Progenitor cell of endocrine pancreas (in vitro differentiated cells): ENCODE measurements around the gene MPDZ. TPM values are rescaled to one million over a fixed set of nuclear protein-coding genes. Genes with fewer than 3 reads are reported as not detected.

Experiments
- DNase-seq: peaks from one replicate; pipeline ENCODE4 v3.0.0; 2021; ENCODE audit warnings: low spot score; ENCODE audit not compliant: unreplicated experiment
- H3K27ac Mint-ChIP-seq: 2 replicates; pipeline ENCODE4 v1.8.0; 2021; ENCODE audit warnings: mild to moderate bottlenecking, moderate library complexity, mixed read lengths
- H3K27me3 Mint-ChIP-seq: 2 replicates; pipeline ENCODE4 v1.8.0; 2021; ENCODE audit warnings: mixed read lengths
- H3K36me3 Mint-ChIP-seq: 2 replicates; pipeline ENCODE4 v1.8.0; 2022; ENCODE audit warnings: mixed read lengths; ENCODE audit not compliant: insufficient read depth
- H3K4me1 Mint-ChIP-seq: 2 replicates; pipeline ENCODE4 v1.8.0; 2021; ENCODE audit warnings: low read depth, mixed read lengths
- H3K4me3 Mint-ChIP-seq: 2 replicates; pipeline ENCODE4 v1.8.0; 2021; ENCODE audit warnings: low read depth, mild to moderate bottlenecking, moderate library complexity, mixed read lengths
- H3K9me3 Mint-ChIP-seq: 2 replicates; pipeline ENCODE4 v1.8.0; 2021; ENCODE audit warnings: low read depth, mixed read lengths
- CTCF ChIP-seq: fragments of 200-600 bp; sonication (generic); IDR thresholded peaks from one replicate; pipeline ENCODE4 v1.5.0; 2021; ENCODE audit warnings: antibody characterized with exemption, mild to moderate bottlenecking; ENCODE audit not compliant: unreplicated experiment
- total RNA-seq: library from RNA; stranded (reverse); gene quantifications from 2 replicates; pipeline ENCODE4 v1.2.1, GENCODE V29; 2021

Gene MPDZ
- total RNA-seq, 1 donor from 2014 or later: 65.1 TPM

GRCh38 chr9:13173553-13173952 is 105.9 kb downstream of the MPDZ start:
- Mint-ChIP-seq H3K27ac (no peak overlapping the region), H3K9me3 (no peaks in the 10 kb centered on the region), H3K4me3 (no peak overlapping the region), H3K27me3 (no peaks in the 10 kb centered on the region), H3K4me1 (peaks cover 6% of the 10 kb centered on the region), H3K36me3 (peaks cover 18% of the 10 kb centered on the region)
- no peak for DNase-seq
- TF ChIP-seq CTCF: no peak

- Mint-ChIP-seq H3K27ac (no peak overlapping the region), H3K9me3 (no peaks in the 10 kb centered on the region), H3K36me3 (peaks cover 25% of the 10 kb centered on the region), H3K27me3 (no peaks in the 10 kb centered on the region), H3K4me3 (no peak overlapping the region), H3K4me1 (peaks cover 6% of the 10 kb centered on the region)
- no peak for TF ChIP-seq CTCF
- DNase-seq: no peak
Observed at GRCh38 chr9:13171261-13171660, 108.2 kb downstream of the MPDZ start.

- H3K4me1 Mint-ChIP-seq: peaks cover 6% of the 10 kb centered on the region
- H3K27ac Mint-ChIP-seq: no peak overlapping the region
- H3K27me3 Mint-ChIP-seq: no peaks in the 10 kb centered on the region
- no peak overlapping the region for H3K4me3 Mint-ChIP-seq
- no peak for TF ChIP-seq CTCF
- no peak for DNase-seq
- no peaks in the 10 kb centered on the region for H3K9me3 Mint-ChIP-seq
- peaks cover 20% of the 10 kb centered on the region for H3K36me3 Mint-ChIP-seq
Observed at GRCh38 chr9:13166996-13167395, 112.5 kb downstream of the MPDZ start.

- Mint-ChIP-seq H3K9me3 (no peaks in the 10 kb centered on the region), H3K36me3 (peaks cover 20% of the 10 kb centered on the region), H3K27me3 (no peaks in the 10 kb centered on the region), H3K27ac (peak overlapping the region; percentile 52), H3K4me1 (no peaks in the 10 kb centered on the region), H3K4me3 (no peak overlapping the region)
- DNase-seq: no peak
- no peak for TF ChIP-seq CTCF
Observed at GRCh38 chr9:13165956-13166355, 113.5 kb downstream of the MPDZ start.

- DNase-seq: no peak
- H3K27ac Mint-ChIP-seq: peak overlapping the region; percentile 52
- H3K27me3 Mint-ChIP-seq: no peaks in the 10 kb centered on the region
- no peaks in the 10 kb centered on the region for H3K9me3 Mint-ChIP-seq
- H3K36me3 Mint-ChIP-seq: peaks cover 18% of the 10 kb centered on the region
- no peaks in the 10 kb centered on the region for H3K4me1 Mint-ChIP-seq
- H3K4me3 Mint-ChIP-seq: no peak overlapping the region
- no peak for TF ChIP-seq CTCF
Observed at GRCh38 chr9:13165236-13165945, 114.1 kb downstream of the MPDZ start.
